ENCODE results near the gene CAPN12.

DNA sequence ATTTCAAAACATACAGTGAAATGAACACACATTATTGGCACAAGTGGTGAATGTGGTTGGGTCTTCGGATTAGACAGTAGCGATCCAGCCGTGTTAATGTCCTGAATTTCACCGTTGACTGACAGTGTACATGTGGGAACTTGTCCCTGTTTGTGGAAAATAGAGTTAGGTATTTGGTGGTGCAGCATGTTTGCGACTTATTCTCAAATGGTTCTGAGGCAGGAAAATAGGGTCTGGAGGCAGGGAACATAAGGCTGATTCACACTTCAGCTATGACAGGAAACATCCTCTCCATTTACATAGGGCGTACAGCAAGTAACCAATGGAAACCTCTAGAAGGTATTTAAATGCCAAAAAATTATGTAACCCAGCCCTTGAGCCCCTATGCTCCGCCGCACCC is 48.9 kb upstream of the CAPN12 start:
- TF ChIP-seq, protein P1, sequence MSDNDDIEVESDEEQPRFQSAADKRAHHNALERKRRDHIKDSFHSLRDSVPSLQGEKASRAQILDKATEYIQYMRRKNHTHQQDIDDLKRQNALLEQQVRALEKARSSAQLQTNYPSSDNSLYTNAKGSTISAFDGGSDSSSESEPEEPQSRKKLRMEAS (IDR thresholded peaks at IDR 0.05; ENCODE audit: low read depth, low read length): no peak
- TF ChIP-seq, protein P2, sequence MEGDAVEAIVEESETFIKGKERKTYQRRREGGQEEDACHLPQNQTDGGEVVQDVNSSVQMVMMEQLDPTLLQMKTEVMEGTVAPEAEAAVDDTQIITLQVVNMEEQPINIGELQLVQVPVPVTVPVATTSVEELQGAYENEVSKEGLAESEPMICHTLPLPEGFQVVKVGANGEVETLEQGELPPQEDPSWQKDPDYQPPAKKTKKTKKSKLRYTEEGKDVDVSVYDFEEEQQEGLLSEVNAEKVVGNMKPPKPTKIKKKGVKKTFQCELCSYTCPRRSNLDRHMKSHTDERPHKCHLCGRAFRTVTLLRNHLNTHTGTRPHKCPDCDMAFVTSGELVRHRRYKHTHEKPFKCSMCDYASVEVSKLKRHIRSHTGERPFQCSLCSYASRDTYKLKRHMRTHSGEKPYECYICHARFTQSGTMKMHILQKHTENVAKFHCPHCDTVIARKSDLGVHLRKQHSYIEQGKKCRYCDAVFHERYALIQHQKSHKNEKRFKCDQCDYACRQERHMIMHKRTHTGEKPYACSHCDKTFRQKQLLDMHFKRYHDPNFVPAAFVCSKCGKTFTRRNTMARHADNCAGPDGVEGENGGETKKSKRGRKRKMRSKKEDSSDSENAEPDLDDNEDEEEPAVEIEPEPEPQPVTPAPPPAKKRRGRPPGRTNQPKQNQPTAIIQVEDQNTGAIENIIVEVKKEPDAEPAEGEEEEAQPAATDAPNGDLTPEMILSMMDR (IDR thresholded peaks at IDR 0.05 in 2 of 3, conservative IDR thresholded peaks at IDR 0.05 in 1 of 3; ENCODE audit: control insufficient read depth in 2 of 3, extremely low read depth in 1 of 3, insufficient read depth in 1 of 3, low read depth in 3 of 3, low read length in 3 of 3): no peak
- TF ChIP-seq SREBF2 (IDR thresholded peaks at IDR 0.05; ENCODE audit: low read length) (no peak), ETV6 (conservative IDR thresholded peaks at IDR 0.05 in 1 of 2, IDR thresholded peaks at IDR 0.05 in 1 of 2; ENCODE audit: borderline replicate concordance in 1 of 2, low read depth in 1 of 2) (no peak)

Data from GM12878 (cell line).